HG02642 (cell line): ENCODE data around the gene TMEM95.

Experiments
- ATAC-seq: cut with Tn5 transposase; IDR thresholded peaks from one replicate; pipeline ENCODE4 v1.9.1; 2021; ENCODE audit warnings: mild to moderate bottlenecking; ENCODE audit not compliant: unreplicated experiment, poor library complexity

The TMEM95 gene

GRCh38 chr17:7396147-7396546 is 41.2 kb downstream of the TMEM95 start:
- ATAC-seq, result no peak

- no peak for ATAC-seq
Measured at GRCh38 chr17:7398612-7399011, 43.7 kb downstream of the TMEM95 start.

DNA sequence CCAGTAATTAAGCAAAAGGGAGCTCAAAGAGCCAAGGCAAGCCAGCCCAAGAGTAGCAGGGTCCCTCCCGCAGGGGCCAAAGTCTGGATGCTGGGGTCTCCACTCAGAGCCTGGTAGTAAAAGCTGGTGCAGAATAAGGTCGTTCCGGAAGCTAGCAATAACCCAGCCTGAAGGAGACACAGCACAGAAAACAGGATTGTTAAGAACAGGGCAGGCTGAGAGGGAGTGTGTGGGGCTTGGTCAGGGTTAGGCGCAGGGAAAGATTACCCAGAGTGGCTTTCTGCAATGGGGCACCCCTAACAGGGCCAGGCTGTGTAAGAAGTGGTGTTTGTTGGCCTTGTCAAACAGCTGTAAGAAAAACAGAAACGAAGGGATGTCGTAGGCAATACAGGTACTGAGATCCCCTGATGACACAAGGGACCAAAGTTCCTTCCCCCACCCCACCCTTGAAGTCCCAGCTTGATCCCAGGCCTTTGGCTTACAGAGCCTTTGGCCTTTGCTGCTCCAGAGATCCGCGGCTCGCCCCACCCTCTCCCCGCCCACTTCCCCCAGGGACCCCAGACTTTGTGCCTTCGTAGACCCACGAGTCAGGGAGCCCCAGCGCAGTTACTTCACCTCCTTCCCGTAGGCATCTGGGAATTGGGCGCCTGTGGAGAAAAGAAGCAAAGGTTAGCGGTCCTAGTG is 48.2 kb downstream of the TMEM95 start:
- no peak for ATAC-seq

- no peak for ATAC-seq
Measured at GRCh38 chr17:7403727-7403976, 48.7 kb downstream of the TMEM95 start.

GRCh38 chr17:7403977-7404736 is 49.2 kb downstream of the TMEM95 start, which contains the start of gene TMEM256:
TMEM256 (minus strand) TSS chr17:7404097; CDS start chr17:7404084, 13 bp downstream.
- ATAC-seq, result peak; percentile 95

DNA sequence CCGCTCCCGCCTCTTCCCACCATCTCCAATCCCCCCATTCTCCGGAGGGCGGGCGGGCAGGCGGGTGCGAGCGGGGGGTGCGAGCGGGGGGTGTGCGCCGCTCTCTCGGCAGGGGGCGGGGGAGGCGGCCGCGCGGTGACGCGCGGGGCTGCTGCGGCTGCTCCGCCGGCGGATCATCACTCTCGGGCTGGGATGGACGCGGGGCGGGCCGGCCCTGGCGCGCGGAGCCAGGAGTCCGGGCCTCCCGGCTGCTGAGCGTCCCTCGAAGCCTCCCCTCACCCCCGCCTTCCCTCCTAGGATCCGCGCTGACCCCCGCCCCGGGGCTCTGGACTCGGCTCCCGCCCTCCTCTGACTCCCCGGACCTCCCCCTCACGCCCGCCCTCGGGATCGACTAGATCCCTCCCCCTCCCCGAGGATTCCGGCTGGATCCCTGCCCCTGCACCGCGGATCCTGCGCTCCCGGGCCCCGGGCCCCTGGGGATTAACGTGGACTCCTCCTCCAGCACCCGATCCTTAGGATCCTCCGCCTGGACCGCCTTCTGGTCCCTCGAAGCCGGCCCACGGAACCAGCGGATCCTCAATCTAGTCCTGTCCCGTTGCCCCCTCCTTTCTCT is 49.9 kb downstream of the TMEM95 start:
- peak; percentile 16 for ATAC-seq

DNA sequence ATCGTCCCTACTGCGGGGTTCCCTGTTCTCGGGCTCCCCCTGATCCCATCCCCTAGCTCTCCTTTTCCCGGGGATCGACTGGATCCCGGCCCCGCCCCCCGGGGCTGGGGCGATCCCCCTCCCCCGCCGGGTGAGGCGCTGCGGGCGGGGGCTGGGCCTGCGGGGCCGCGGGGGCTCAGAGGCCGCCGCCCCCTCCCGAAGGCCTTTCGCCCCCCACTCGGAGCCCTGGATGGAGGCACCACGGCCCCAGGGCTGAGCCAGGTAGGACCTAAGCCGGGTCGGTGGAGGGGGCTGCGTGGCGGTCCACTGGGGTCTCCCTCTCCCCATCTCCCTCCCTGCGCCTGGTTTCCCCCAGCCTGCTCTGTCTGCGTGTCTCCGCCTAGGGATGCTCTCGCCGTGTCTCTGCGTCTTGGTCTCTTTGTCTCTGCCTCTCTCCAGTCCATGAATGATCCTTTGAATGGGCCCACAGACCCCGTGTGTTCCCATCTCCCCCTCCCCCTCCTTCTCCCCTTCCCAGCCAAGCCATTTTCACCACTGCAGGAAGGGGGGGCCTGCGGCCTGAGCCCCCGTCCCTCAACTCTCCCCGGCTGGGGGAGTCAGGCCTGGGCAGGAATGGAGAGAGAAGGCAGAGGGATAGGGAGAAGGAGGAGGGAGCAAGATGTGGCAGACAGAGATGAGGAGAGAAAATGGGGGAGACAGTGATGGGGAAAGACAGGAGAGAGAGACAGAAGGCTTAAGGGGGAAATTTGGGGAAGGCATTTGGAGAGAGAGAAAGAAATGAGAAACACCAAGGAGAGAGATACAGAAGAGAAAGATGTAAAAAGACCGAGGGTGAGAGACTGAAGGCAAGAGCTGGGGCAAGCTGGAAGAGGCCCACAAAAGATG is 50.6 kb downstream of the TMEM95 start:
- ATAC-seq, result no peak

- no peak for ATAC-seq
Measured at GRCh38 chr17:7406235-7406825, 51.4 kb downstream of the TMEM95 start.
